HCT116 (cell line): ENCODE data around the gene CDC14A. TPM values are rescaled to one million over a fixed set of nuclear protein-coding genes. Genes with fewer than 3 reads are reported as not detected.

Experiments
- ATAC-seq: fragments of 200-7000 bp; cut with Tn5 transposase; 2 replicates; pipeline ENCODE4 v1.9.1; 2020; ENCODE audit warnings: mild to moderate bottlenecking, moderate library complexity
- BruUV-seq: library from RNA; stranded (reverse); fragments of 400-500 nt; replicated peaks from 2 replicates; lab custom pipeline; 2021; lab: Mats Ljungman, UMichigan
- CTCF ChIA-PET: fragments of 300-600 bp; sonication (Branson Sonifier 250); formaldehyde crosslinking; loops from one replicate; lab custom pipeline; 2021; ENCODE audit warnings: antibody characterized with exemption; lab: Charles Lee
- POLR2A ChIA-PET: fragments of 300-600, 350-600 bp; sonication (Branson Sonifier 250); formaldehyde crosslinking; loops from one replicate; lab custom pipeline; 2021; ENCODE audit warnings: antibody characterized with exemption; lab: Charles Lee
- RAD21 ChIA-PET, 2 experiments: fragments of 300-600 bp; sonication (Branson Sonifier 250); formaldehyde crosslinking; loops; one replicate each; lab custom pipeline; 2023; ENCODE audit warnings: low total read pairs in 2 of 2; ENCODE audit not compliant: uncharacterized antibody in 2 of 2, unreplicated experiment in 2 of 2, low non-redundant PET in 1 of 2; lab: Charles Lee
- DNase-seq: peaks from one replicate; pipeline ENCODE4 v3.0.0-alpha.2; 2010; ENCODE audit warnings: low read depth, low spot score
- H2AFZ ChIP-seq: fragments of 200-600 bp; shearing (Covaris generic), sonication (generic); 2 replicates; pipeline ENCODE4 v1.6.1; 2017; ENCODE audit warnings: low read depth, mixed run types, mixed read lengths, antibody characterized with exemption, low read length; ENCODE audit not compliant: poor library complexity, severe bottlenecking
- H3K27ac ChIP-seq: 2 replicates; pipeline ENCODE4 v1.5.1; 2012; ENCODE audit warnings: low read depth, low read length
- H3K27me3 ChIP-seq: fragments of 200-600 bp; sonication (generic); 2 replicates; pipeline ENCODE4 v1.6.1; 2016; ENCODE audit warnings: mixed run types, low read length, mixed read lengths; ENCODE audit not compliant: insufficient read depth
- H3K36me3 ChIP-seq, 2 experiments: fragments of 200-500 bp in 1 of 2; fragments of 200-600 bp in 1 of 2; sonication (Bioruptor generic) in 1 of 2; sonication (generic) in 1 of 2; 2 replicates each; pipeline versions ENCODE4 v1.5.1 to v1.6.1; 2014 to 2016; ENCODE audit warnings: low read length in 2 of 2, inconsistent platforms in 1 of 2, mixed read lengths in 1 of 2, mixed run types in 1 of 2; ENCODE audit not compliant: insufficient read depth in 2 of 2, control insufficient read depth in 1 of 2
- H3K4me1 ChIP-seq, 2 experiments: fragments of 200-600 bp in 1 of 2; sonication (generic) in 1 of 2; 2 replicates each; pipeline versions ENCODE4 v1.5.1 to v1.6.1; 2012 to 2017; ENCODE audit warnings: low read length in 2 of 2, inconsistent platforms in 1 of 2, mild to moderate bottlenecking in 1 of 2, mixed read lengths in 1 of 2, mixed run types in 1 of 2, moderate library complexity in 1 of 2; ENCODE audit not compliant: insufficient read depth in 2 of 2, control insufficient read depth in 1 of 2
- H3K4me2 ChIP-seq: fragments of 200-600 bp; sonication (generic); 2 replicates; pipeline ENCODE4 v1.6.1; 2017; ENCODE audit warnings: mixed run types, low read length, mixed read lengths
- H3K4me3 ChIP-seq, 2 experiments: fragments of 200-600 bp in 1 of 2; sonication (generic) in 1 of 2; replicated peaks in 1 of 2; 2 replicates each; pipeline ENCODE4 v1.5.1; 2011 to 2016; ENCODE audit warnings: low read length in 2 of 2, control low read depth in 1 of 2, low read depth in 1 of 2, mild to moderate bottlenecking in 1 of 2, mixed read lengths in 1 of 2, mixed run types in 1 of 2
- H3K79me2 ChIP-seq: fragments of 200-600 bp; sonication (generic); 2 replicates; pipeline ENCODE4 v1.6.1; 2017; ENCODE audit warnings: mild to moderate bottlenecking, mixed run types, low read length, moderate library complexity, mixed read lengths; ENCODE audit not compliant: insufficient read depth
- H3K9ac ChIP-seq: fragments of 200-600 bp; sonication (generic); 2 replicates; pipeline ENCODE4 v1.6.1; 2016; ENCODE audit warnings: low read length, mixed read lengths
- H3K9me2 ChIP-seq: fragments of 200-600 bp; sonication (generic), shearing (Covaris generic); 2 replicates; pipeline ENCODE4 v1.6.1; 2017; ENCODE audit warnings: mixed run types, mild to moderate bottlenecking, moderate library complexity; ENCODE audit not compliant: insufficient read depth
- H3K9me3 ChIP-seq, 2 experiments: fragments of 200-500 bp in 1 of 2; fragments of 200-600 bp in 1 of 2; sonication (Bioruptor generic) in 1 of 2; sonication (generic) in 1 of 2; 2 replicates each; pipeline ENCODE4 v1.6.1; 2014 to 2017; ENCODE audit warnings: low read length in 2 of 2, mixed read lengths in 2 of 2, inconsistent platforms in 1 of 2, low read depth in 1 of 2, mild to moderate bottlenecking in 1 of 2, mixed run types in 1 of 2, moderate library complexity in 1 of 2; ENCODE audit not compliant: control insufficient read depth in 1 of 2, insufficient read depth in 1 of 2
- H4K20me1 ChIP-seq: fragments of 200-600 bp; sonication (generic), shearing (Covaris generic); 2 replicates; pipeline ENCODE4 v1.6.1; 2017; ENCODE audit warnings: mixed run types, mild to moderate bottlenecking, moderate library complexity; ENCODE audit not compliant: insufficient read depth
- CBX3 ChIP-seq: IDR thresholded peaks from 2 replicates; pipeline ENCODE4 v1.6.1; 2012; ENCODE audit warnings: low read depth
- EZH2 ChIP-seq: fragments of 200-600 bp; sonication (generic); IDR thresholded peaks from 2 replicates; pipeline ENCODE4 v1.6.1; 2017; ENCODE audit warnings: antibody characterized with exemption, mixed run types
- POLR2A ChIP-seq: IDR thresholded peaks from 2 replicates; pipeline ENCODE4 v1.7.0; 2011; ENCODE audit warnings: borderline replicate concordance; ENCODE audit not compliant: insufficient read depth, insufficient read length; ENCODE audit errors: extremely low read depth
- SIN3A ChIP-seq: IDR thresholded peaks from 2 replicates; pipeline ENCODE4 v1.6.1; 2012; ENCODE audit warnings: low read depth
- intact Hi-C: fragments of 100-400 bp; cut with micrococcal nuclease; formaldehyde crosslinking; loops from 2 replicates; pipeline ENCODE4 v1.10.0; 2022
- total RNA-seq: library from RNA; stranded (reverse); gene quantifications from one replicate; pipeline ENCODE4 v1.2.1, GENCODE V29; 2021; ENCODE audit not compliant: unreplicated experiment
- TF ChIP-seq, protein P1 (sequence below): IDR thresholded peaks from 2 replicates; pipeline ENCODE4 v1.6.1; 2012; ENCODE audit warnings: low read depth
- TF ChIP-seq, protein P2 (sequence below), 3 experiments: fragments of 200-600 bp in 1 of 3; sonication (generic) in 1 of 3; IDR thresholded peaks in 2 of 3; conservative IDR thresholded peaks in 1 of 3; 2 replicates each; pipeline ENCODE4 v1.5.1; 2012 to 2017; ENCODE audit warnings: low read depth in 2 of 3, low read length in 2 of 3, antibody characterized with exemption in 1 of 3, borderline replicate concordance in 1 of 3, control low read depth in 1 of 3, mild to moderate bottlenecking in 1 of 3, mixed read lengths in 1 of 3, mixed run types in 1 of 3, moderate library complexity in 1 of 3; ENCODE audit not compliant: insufficient read depth in 1 of 3

Gene CDC14A
- total RNA-seq, 1 experiment from 2014 or later, result 5.1 TPM

DNA sequence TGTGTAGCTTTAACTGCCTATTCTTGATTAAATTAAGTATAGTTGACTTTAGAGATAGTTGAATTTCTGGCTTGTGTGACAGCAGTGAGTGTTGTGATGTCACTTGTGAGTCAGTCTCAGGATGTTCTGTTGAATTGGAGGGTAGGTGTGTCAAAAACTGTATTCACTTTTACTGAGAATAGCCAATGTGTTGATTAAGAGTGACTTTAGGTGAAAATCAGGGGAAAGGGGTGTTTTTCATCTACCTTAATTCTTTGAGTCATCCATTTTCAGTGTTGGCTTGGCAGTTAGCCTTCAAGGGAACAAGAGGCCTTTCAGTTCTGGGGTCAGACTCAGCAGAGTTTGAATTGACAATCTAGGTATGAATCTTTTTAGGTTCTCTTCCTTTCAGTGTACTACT lies 75.9 kb downstream of the CDC14A start (continued):
- TF ChIP-seq, protein P1, sequence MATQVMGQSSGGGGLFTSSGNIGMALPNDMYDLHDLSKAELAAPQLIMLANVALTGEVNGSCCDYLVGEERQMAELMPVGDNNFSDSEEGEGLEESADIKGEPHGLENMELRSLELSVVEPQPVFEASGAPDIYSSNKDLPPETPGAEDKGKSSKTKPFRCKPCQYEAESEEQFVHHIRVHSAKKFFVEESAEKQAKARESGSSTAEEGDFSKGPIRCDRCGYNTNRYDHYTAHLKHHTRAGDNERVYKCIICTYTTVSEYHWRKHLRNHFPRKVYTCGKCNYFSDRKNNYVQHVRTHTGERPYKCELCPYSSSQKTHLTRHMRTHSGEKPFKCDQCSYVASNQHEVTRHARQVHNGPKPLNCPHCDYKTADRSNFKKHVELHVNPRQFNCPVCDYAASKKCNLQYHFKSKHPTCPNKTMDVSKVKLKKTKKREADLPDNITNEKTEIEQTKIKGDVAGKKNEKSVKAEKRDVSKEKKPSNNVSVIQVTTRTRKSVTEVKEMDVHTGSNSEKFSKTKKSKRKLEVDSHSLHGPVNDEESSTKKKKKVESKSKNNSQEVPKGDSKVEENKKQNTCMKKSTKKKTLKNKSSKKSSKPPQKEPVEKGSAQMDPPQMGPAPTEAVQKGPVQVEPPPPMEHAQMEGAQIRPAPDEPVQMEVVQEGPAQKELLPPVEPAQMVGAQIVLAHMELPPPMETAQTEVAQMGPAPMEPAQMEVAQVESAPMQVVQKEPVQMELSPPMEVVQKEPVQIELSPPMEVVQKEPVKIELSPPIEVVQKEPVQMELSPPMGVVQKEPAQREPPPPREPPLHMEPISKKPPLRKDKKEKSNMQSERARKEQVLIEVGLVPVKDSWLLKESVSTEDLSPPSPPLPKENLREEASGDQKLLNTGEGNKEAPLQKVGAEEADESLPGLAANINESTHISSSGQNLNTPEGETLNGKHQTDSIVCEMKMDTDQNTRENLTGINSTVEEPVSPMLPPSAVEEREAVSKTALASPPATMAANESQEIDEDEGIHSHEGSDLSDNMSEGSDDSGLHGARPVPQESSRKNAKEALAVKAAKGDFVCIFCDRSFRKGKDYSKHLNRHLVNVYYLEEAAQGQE, result no peak

DNA sequence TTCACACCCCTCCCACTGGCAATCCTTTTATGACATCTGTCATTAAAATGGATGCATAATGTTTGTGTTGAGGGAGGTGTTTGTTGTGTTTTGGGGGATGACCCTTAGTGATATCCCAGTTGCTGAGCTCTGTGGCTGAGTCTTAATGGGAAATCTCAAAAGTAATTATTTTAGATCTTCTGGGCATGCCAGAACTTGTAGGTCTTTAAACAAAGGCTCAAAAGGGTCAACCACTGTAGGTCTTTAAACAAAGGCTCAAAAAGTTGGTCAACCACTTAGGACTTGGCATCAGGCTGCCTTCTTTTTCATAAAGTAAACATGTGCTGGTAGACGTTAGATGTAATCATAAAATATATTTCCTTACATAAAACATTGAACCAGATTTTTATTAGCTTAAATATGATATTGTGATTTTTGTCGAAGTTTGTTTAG lies 78.0 kb downstream of the CDC14A start:
- Histone ChIP-seq H3K4me3 (no peak overlapping the region), H4K20me1 (no peaks in the 10 kb centered on the region), H3K79me2 (no peaks in the 10 kb centered on the region), H3K36me3 (no peaks in the 10 kb centered on the region), H2AFZ (no peak overlapping the region), H3K9me3 (no peaks in the 10 kb centered on the region), H3K4me1 (no peaks in the 10 kb centered on the region; a peak in 1 of 4 replicates), H3K27ac (no peak overlapping the region), H3K4me2 (no peak overlapping the region), H3K27me3 (no peaks in the 10 kb centered on the region), H3K9ac (no peak overlapping the region), H3K9me2 (0 out of 2 replicates have a peak, but pooled peaks cover 6% of the 10 kb centered on the region)
- CTCF ChIA-PET, result no interaction called here
- intact Hi-C loops, result no loop called here
- TF ChIP-seq POLR2A (no peak), CBX3 (no peak), EZH2 (no peak), SIN3A (no peak)
- TF ChIP-seq, protein P2, sequence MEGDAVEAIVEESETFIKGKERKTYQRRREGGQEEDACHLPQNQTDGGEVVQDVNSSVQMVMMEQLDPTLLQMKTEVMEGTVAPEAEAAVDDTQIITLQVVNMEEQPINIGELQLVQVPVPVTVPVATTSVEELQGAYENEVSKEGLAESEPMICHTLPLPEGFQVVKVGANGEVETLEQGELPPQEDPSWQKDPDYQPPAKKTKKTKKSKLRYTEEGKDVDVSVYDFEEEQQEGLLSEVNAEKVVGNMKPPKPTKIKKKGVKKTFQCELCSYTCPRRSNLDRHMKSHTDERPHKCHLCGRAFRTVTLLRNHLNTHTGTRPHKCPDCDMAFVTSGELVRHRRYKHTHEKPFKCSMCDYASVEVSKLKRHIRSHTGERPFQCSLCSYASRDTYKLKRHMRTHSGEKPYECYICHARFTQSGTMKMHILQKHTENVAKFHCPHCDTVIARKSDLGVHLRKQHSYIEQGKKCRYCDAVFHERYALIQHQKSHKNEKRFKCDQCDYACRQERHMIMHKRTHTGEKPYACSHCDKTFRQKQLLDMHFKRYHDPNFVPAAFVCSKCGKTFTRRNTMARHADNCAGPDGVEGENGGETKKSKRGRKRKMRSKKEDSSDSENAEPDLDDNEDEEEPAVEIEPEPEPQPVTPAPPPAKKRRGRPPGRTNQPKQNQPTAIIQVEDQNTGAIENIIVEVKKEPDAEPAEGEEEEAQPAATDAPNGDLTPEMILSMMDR (IDR thresholded peaks at IDR 0.05 in 2 of 3, conservative IDR thresholded peaks at IDR 0.05 in 1 of 3; ENCODE audit: borderline replicate concordance in 1 of 3, insufficient read depth in 1 of 3, low read depth in 2 of 3, low read length in 2 of 3), result no peak
- ATAC-seq, result no peak
- POLR2A ChIA-PET, result no interaction called here
- RAD21 ChIA-PET, result no interaction called here
- BruUV-seq, result no TSS peak
- no peak for DNase-seq
